Islet of Langerhans (tissue), 1 donor: ENCODE data around the gene BRWD1.

Experiments used
- FAIRE-seq: peaks from one replicate; lab custom pipeline; 2011; peaks lifted over from hg19 to GRCh38; lab: Jason Lieb, UNC

The BRWD1 gene

GRCh38 chr21:39196838-39197237 is 116.6 kb downstream of the BRWD1 start:
- no peak for FAIRE-seq

- FAIRE-seq, result no peak
Measured at GRCh38 chr21:39196310-39196709, 117.1 kb downstream of the BRWD1 start.

GRCh38 chr21:39193380-39193779 is 120.1 kb downstream of the BRWD1 start:
- no peak for FAIRE-seq

DNA sequence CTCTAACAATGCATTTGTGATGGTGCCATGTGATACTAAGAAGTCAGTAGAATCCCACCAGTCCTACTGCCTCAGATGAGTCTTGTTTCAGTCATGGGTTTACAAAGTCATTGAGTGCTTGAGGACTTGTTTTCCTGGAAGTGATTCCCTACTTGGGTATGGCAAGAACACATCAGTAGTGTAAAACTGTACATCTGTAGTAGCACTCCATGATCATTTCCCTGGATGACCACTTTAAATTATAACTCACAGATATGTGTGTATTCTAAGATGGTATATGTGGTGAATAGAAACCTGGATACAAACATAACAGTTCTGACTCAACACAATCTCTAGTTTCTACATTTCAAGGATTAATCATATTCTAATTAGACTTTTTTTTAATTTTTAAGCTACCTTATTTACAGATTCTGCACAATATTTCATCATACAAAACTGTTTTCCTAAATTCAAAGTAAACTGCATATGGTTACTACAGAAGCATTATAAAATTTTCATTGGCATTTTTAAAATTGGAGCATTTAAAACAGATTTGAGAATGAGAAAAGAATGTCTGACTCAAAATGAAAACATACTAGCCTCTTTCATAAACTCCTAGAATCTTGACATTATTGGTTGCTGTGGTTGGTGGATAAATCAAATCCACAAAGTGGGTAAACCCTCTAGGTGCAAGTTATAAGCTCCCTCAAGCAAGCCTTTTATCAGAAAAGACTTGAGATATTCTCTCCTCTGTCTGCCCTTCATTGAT is 123.4 kb downstream of the BRWD1 start:
- no peak for FAIRE-seq

- no peak for FAIRE-seq
Measured at GRCh38 chr21:39188521-39189139, 124.8 kb downstream of the BRWD1 start.

DNA sequence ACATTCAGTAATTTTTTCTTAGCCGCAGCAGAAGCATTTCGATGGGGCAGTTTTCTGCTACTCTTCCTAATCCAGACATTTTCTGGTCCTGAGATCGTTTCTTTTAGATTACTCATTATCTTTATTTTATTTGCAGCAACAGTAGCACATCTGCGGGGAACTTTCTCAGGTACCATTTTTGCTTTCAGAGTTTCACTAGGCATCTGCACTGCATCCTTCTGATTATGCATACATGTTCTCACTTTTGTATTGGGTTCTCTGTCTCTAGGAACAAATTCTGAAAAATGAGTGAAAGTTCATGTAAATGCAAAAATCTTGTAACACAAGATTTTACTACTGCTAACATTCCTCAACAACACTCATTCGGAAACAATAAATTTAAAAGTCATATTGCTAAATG is 126.3 kb downstream of the BRWD1 start:
- no peak for FAIRE-seq

- FAIRE-seq, result no peak
Measured at GRCh38 chr21:39186676-39187075, 126.8 kb downstream of the BRWD1 start.

GRCh38 chr21:39185157-39185556 is 128.3 kb downstream of the BRWD1 start:
- FAIRE-seq, result no peak

GRCh38 chr21:39184050-39184980 is 129.1 kb downstream of the BRWD1 start:
- no peak for FAIRE-seq

DNA sequence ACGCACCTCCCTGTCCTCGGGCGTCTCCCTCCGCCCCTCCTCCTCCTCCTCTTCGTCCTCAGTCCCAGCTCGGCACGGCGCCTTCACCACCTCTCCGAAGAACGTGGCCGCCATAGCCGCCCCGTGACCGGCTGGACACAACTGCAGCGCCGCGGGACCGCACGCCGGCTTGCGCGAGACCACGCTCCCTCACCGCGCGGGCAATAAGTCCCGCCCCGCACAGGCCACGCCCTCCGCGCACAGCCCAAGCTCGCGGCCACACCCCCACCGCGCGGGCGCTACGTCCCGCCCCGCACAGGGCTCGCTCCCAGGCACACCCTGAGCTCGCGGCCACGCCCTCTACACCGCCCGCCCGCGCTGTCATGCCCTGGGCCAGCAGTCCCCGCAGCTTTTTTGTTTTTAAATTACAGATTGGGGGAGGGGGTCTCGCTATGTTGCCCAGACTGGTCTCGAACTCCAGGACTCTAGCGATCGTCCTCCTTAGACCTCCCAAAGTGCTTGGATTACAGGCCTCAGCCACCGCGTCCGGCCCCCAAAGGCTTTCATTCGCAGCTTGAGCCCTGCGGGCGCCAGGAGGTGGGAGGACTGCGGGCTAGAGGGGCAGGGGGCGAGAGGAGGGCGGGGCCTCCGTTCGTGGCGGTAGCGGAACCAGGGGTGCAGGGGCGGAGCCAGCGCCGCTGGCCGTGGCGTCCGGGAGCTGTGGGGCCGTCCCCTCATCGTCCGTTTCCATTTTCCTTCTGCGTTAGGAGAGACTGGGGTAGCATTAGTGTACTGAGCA is 130.0 kb downstream of the BRWD1 start, which contains the start of gene PSMG1:
Gene PSMG1 (minus strand): TSS at position 180 of the 778 bp plus-strand sequence. CDS start 66 bp downstream, at position 114.
- no peak for FAIRE-seq

DNA sequence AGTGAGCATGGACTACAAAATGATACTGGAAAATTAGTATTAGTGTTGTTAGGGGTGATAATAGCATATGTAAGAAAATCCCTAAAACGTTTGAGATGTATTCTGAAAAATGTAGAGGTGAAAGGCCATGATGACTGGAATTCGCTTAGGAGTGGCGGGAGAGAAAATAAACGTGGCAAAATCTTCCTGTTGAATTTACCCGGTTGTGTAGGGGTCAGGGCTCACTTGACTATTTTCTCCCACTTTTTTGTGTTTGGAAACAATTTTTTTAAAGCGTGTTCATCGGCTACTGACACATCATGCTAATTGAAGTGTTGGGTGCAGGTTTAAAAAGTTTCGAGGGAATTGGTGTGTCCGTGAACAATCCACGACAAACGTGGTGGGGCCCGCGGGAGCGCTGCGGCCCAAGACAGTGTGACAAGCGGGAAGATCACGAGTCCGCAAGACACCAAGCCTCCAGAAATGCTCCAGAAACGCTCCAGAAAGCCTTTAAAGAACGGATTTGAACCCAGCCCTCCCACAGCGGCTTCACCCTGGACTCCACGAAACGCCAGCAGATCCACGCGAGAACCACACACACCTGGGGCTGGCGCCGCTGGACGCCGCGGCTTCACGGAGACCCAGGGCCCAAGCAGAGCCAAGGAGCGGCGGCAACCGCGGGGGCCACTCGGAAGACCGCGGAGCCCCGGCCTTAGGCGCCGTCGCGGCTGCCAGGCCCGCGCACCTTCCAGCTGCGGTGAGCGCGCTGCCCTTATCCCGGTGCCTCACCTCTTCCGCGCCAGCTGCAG is 130.8 kb downstream of the BRWD1 start:
- no peak for FAIRE-seq

- FAIRE-seq, result no peak
Measured at GRCh38 chr21:39182016-39182415, 131.4 kb downstream of the BRWD1 start.

- no peak for FAIRE-seq
Measured at GRCh38 chr21:39181205-39181818, 132.1 kb downstream of the BRWD1 start.

DNA sequence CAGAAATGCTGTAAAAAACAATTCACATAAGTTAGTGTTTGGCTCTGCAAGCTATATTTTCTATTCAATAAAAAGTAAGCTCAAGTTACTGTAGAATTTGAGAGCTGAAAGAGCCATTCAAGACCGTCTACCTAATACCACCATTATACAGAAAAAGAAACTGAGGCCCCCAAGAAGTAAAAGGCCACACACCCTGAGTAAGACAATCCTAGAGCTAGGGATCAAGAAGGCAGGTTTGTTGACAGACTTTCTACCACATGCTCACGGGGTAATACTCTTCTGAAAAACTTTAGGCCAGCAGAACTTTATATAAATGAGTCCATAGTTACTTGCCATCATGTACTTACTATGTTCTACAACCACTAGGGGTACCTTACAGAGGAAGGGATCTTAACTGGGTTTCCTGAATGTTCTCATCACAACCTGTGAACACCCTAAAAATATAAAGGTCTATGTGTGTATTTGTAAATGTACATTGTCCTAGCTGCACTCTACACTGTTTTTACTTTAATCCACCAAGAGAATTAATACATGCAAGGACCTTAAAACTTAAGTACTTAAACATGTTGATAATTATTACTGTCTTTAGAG is 132.9 kb downstream of the BRWD1 start:
- FAIRE-seq, result no peak

- no peak for FAIRE-seq
Measured at GRCh38 chr21:39178421-39178820, 135.0 kb downstream of the BRWD1 start.

DNA sequence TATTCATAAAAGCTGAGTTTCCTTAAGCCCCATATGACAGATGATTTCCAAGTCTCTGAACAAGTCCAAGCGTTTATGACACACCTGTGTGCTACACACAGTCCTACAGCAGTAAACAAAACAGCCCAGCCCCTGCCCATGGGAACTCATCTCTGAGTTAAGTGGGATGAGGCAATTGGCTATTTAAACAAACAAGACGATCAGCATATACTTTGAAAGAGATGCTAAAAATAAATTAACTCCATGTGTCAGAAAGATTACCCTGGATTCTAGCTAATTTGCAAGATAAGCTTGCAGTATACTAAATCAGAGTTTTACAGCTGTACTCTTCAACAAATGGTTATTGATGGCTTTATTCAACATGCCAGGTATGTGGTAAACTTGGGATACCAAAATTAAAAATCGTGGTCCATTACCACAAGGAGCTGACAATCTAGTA is 137.1 kb downstream of the BRWD1 start:
- FAIRE-seq, result no peak

DNA sequence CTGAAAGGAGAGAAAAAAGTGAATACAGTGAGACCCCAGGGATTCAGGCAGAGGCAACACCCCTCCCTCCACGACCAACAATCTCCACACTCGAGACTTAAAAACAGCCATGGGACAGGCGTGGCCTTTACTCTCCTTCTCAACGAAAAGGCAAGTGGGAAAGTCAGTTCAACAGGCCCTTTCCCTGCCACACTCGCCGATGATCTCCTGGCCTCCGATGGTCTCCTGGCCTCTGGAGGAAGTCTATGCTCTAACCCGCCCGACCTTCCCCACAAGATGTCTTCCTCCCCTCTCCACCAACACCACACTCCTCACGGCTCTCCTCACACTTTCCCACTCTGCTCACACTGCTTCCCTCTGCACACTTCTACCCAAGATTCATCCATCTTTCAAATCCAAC is 137.8 kb downstream of the BRWD1 start:
- FAIRE-seq, result no peak

DNA sequence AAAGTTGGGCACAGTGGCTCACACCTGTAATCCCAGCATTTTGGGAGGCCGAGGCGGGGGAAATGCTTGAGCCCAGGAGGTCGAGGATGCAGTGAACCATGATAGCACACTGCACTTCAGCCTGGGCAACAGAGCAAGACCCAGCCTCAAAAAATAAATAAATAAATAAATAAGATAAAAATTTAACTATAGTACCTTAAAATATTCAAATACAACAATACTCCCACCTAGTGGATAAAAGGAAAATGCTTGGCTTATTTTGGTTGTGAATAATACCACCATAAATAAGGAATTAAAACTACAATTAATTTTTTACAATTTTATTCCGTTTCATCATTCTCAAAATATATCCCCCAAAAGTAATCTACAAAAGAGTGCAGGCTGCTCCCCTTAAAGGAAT is 138.3 kb downstream of the BRWD1 start:
- FAIRE-seq, result no peak

- FAIRE-seq, result no peak
Measured at GRCh38 chr21:39173716-39174680, 139.4 kb downstream of the BRWD1 start.
